Lung (tissue), 12 donors: Measurements from ENCODE around the gene CATSPERE. TPM values are rescaled to one million over a fixed set of nuclear protein-coding genes. Genes with fewer than 3 reads are reported as not detected.

Experiments
- ATAC-seq: fragments of 200-7000 bp; cut with Tn5 transposase; one replicate; pipeline ENCODE4 v1.9.1; 2020; ENCODE audit warnings: moderate number of reproducible peaks; ENCODE audit not compliant: insufficient read depth, low FRiP score
- DNase-seq, 3 donors: peaks; one replicate each; pipeline ENCODE4 v3.0.0-alpha.2; 2013 to 2017
- H3K27ac ChIP-seq, 2 donors: one replicate each; pipeline ENCODE4 v1.5.1; 2013; ENCODE audit warnings: mild to moderate bottlenecking in 2 of 2, moderate library complexity in 2 of 2, control low read depth in 1 of 2, inconsistent platforms in 1 of 2, low read depth in 1 of 2, low read length in 1 of 2
- H3K27me3 ChIP-seq, 3 donors: one replicate each; pipeline ENCODE4 v1.5.1; 2013; ENCODE audit warnings: low read length in 2 of 3; ENCODE audit not compliant: control insufficient read depth in 3 of 3, insufficient read depth in 3 of 3
- H3K36me3 ChIP-seq, 4 donors: one replicate each; pipeline ENCODE4 v1.5.1; 2013; ENCODE audit warnings: low read length in 4 of 4, mild to moderate bottlenecking in 1 of 4, moderate library complexity in 1 of 4; ENCODE audit not compliant: control insufficient read depth in 4 of 4, insufficient read depth in 4 of 4
- H3K4me1 ChIP-seq, 5 donors: one replicate each; pipeline ENCODE4 v1.5.1; 2013; ENCODE audit warnings: low read length in 5 of 5, mild to moderate bottlenecking in 2 of 5, moderate library complexity in 1 of 5; ENCODE audit not compliant: control insufficient read depth in 5 of 5, insufficient read depth in 5 of 5
- H3K4me3 ChIP-seq: one replicate; pipeline ENCODE4 v1.5.1; 2013; ENCODE audit warnings: mild to moderate bottlenecking, control low read depth, moderate library complexity
- H3K9ac ChIP-seq, 2 donors: one replicate each; pipeline ENCODE4 v1.5.1; 2013; ENCODE audit warnings: low read length in 2 of 2, control low read depth in 1 of 2; ENCODE audit not compliant: insufficient read depth in 1 of 2
- H3K9me3 ChIP-seq, 4 donors: one replicate each; pipeline ENCODE4 v1.5.1; 2013; ENCODE audit warnings: low read length in 3 of 4, mild to moderate bottlenecking in 1 of 4, moderate library complexity in 1 of 4; ENCODE audit not compliant: control insufficient read depth in 4 of 4, insufficient read depth in 3 of 4
- WGBS, 2 donors: extraction: QIAGEN DNeasy Blood & Tissue Kit; methylation state at CpG; one replicate each; pipeline ENCODE4 v1.1.7; 2013; 5-methylcytosine and 5-hydroxymethylcytosine counted together
- polyA plus RNA-seq, 2 donors: library from polyadenylated mRNA; stranded (reverse); fragments of 200-250 nt; gene quantifications; one replicate each; pipeline ENCODE4 v1.2.1, GENCODE V29; 2013
- total RNA-seq, 2 donors: library from RNA; depleted of rRNA in 1 of 2; stranded (reverse); fragments of >200 nt in 1 of 2; gene quantifications; one replicate each; pipeline ENCODE4 v1.2.1, GENCODE V29; 2014 to 2021
- TF ChIP-seq, protein P1 (sequence below): IDR thresholded peaks from 2 replicates; pipeline ENCODE4 v1.5.1; 2012; ENCODE audit warnings: mild to moderate bottlenecking; ENCODE audit errors: control extremely low read depth, extremely low read depth
- donor health status: control.
- donor health status: control.
- donor health status: Bipolar disorder and iron deficiency.
- donor health status: healthy.
- donor health status: DM: yes; HTN: yes; CAD: no.

Gene CATSPERE
- total and polyA plus RNA-seq, 4 donors: 0.30 to 2.7 (median 1.4) TPM

DNA sequence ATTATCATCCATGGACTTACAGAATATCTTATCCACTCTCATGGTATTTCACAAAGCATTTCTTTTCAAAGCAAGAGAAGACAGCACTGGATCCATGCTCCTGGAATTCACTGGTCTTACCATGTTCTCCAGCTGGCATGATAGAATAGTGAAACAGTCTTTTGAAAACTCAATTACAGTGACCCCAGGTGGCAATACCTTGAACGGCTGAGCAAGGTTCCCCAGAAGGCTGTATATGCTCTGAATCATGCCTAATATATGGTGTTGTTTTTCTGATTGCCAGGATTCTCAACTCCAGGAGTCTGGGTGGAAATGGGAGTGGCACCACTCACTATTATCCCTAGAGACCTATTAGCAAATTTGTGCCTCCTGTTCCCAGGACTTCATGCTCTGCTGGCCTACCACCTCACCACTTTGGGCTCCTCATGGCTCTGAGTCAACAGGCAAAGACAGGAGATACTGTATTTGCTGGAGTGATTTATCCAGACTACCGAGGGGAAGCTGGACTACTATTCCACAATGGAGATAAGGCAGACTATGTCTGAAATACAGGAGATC, 87.6 kb downstream of the CATSPERE start:
- H3K9me3 ChIP-seq: peaks cover 0 to 12% (median 4%) of the 10 kb centered on the region in 4 donors
- no peak for DNase-seq
- no peak overlapping the region for H3K27ac ChIP-seq
- H3K4me1 ChIP-seq: no peaks in the 10 kb centered on the region
- H3K4me3 ChIP-seq: no peak overlapping the region
- H3K36me3 ChIP-seq: no peaks in the 10 kb centered on the region
- no peaks in the 10 kb centered on the region for H3K27me3 ChIP-seq
- 74 to 88% methylated on average over 2 of the region's 2 CpGs for WGBS, 2 donors
- TF ChIP-seq, protein P1, sequence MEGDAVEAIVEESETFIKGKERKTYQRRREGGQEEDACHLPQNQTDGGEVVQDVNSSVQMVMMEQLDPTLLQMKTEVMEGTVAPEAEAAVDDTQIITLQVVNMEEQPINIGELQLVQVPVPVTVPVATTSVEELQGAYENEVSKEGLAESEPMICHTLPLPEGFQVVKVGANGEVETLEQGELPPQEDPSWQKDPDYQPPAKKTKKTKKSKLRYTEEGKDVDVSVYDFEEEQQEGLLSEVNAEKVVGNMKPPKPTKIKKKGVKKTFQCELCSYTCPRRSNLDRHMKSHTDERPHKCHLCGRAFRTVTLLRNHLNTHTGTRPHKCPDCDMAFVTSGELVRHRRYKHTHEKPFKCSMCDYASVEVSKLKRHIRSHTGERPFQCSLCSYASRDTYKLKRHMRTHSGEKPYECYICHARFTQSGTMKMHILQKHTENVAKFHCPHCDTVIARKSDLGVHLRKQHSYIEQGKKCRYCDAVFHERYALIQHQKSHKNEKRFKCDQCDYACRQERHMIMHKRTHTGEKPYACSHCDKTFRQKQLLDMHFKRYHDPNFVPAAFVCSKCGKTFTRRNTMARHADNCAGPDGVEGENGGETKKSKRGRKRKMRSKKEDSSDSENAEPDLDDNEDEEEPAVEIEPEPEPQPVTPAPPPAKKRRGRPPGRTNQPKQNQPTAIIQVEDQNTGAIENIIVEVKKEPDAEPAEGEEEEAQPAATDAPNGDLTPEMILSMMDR: no peak
- ATAC-seq: no peak
- no peak overlapping the region for H3K9ac ChIP-seq

DNA sequence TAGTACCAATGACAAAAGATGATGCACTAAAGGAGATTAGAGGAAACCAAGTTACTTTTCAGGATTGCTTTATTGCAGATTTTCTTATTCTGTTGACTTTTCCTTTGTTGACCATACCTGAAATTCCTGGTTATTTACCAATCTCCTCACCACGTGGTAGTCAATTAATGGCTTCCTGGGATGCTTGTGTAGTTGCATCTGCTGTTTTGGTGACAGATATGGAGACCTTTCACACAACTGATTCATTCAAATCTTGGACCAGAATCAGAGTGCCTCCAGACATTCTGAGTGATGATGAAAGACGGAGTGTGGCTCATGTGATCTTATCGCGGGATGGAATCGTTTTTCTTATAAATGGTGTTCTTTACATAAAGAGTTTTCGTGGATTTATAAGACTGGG, 91.3 kb downstream of the CATSPERE start:
- no peak for DNase-seq
- H3K36me3 ChIP-seq: no peaks in the 10 kb centered on the region
- peaks cover 3 to 7% (median 4%) of the 10 kb centered on the region in 4 donors for H3K9me3 ChIP-seq
- H3K4me1 ChIP-seq: no peaks in the 10 kb centered on the region
- no peak overlapping the region for H3K9ac ChIP-seq
- TF ChIP-seq, protein P1: no peak
- no peak overlapping the region for H3K4me3 ChIP-seq
- no peak overlapping the region for H3K27ac ChIP-seq
- H3K27me3 ChIP-seq: no peaks in the 10 kb centered on the region
- ATAC-seq: no peak
- 72 to 87% methylated on average over 6 of the region's 6 CpGs for WGBS, 2 donors

DNA sequence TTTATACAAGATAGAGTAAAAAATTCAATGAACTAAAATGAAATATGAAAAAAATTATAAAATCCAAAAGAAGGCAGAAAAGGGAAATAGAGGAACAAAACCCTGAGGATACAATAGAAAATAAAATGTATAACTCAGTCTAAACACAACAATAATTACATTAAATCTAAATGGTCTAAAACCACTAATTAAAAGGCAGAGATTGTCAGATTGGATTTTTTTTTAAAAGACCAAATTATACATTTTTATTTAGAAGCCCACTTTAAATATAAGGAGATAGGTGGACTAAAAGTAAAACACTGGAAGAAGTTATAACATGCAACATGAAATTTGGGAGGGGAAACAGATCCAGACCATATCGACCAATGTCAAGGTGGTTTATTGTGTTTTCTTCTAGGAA, 95.2 kb downstream of the CATSPERE start:
- WGBS, 2 donors: 91 to 92% methylated on average over 1 of the region's 1 CpG
- DNase-seq: no peak
- no peak overlapping the region for H3K4me3 ChIP-seq
- H3K9me3 ChIP-seq: peaks cover 0 to 7% (median 2%) of the 10 kb centered on the region in 4 donors
- TF ChIP-seq, protein P1: no peak
- no peak for ATAC-seq
- no peaks in the 10 kb centered on the region for H3K36me3 ChIP-seq
- H3K27ac ChIP-seq: no peak overlapping the region
- H3K9ac ChIP-seq: no peak overlapping the region
- H3K4me1 ChIP-seq: no peaks in the 10 kb centered on the region
- no peaks in the 10 kb centered on the region for H3K27me3 ChIP-seq

DNA sequence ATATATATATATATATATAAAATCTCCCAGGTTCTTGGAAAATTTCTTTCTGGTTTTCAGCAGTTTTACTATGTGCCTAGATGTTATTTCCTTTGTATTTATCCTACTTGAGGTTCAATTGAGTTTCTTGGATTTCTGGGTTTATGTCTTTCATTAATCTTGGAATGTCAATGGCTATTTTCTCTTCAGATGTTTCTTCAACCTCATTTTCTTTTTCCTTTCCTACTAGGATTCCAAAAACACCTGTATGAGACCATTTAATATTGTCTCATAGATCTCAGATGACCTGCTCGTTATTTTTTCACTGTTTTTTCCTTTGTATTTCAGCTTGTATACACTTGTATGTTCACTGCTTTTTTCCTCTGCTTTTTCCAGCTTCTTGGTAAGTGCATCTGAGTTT, 96.5 kb downstream of the CATSPERE start:
- Histone ChIP-seq H3K9ac (no peak overlapping the region), H3K4me3 (no peak overlapping the region), H3K27ac (no peak overlapping the region), H3K27me3 (no peaks in the 10 kb centered on the region), H3K9me3 (peaks cover 0 to 7% (median 2%) of the 10 kb centered on the region in 4 donors), H3K4me1 (no peaks in the 10 kb centered on the region), H3K36me3 (no peaks in the 10 kb centered on the region)
- 41 to 90% methylated on average over 1 of the region's 1 CpG for WGBS, 2 donors
- TF ChIP-seq, protein P1: no peak
- ATAC-seq (no peak), DNase-seq (no peak)
